ENCODE measurements around the gene PRKCH. TPM values are rescaled to one million over a fixed set of nuclear protein-coding genes. Genes with fewer than 3 reads are reported as not detected.

Gene PRKCH
- total RNA-seq, 1 donor from 2014 or later: 18.4 TPM

DNA sequence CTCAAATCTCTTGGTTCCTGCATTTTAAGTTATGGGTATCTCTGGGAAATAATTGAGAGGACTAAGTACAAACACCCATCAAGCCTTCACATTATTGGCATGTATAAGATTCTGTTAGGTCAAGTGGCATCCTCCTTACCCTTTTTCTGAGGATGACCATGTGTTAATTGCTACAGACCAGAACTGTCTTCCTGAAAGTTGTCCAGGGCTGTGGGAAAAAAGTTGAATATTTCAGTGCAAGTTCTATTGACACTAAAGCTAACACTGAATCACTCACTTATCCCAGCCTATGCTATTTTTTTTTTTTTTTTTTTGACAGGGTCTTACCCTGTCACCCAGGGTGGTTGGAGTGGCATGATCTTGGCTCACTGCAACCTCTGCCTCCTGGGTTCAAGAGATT is 243.8 kb downstream of the PRKCH start:
- TF ChIP-seq, protein P1, sequence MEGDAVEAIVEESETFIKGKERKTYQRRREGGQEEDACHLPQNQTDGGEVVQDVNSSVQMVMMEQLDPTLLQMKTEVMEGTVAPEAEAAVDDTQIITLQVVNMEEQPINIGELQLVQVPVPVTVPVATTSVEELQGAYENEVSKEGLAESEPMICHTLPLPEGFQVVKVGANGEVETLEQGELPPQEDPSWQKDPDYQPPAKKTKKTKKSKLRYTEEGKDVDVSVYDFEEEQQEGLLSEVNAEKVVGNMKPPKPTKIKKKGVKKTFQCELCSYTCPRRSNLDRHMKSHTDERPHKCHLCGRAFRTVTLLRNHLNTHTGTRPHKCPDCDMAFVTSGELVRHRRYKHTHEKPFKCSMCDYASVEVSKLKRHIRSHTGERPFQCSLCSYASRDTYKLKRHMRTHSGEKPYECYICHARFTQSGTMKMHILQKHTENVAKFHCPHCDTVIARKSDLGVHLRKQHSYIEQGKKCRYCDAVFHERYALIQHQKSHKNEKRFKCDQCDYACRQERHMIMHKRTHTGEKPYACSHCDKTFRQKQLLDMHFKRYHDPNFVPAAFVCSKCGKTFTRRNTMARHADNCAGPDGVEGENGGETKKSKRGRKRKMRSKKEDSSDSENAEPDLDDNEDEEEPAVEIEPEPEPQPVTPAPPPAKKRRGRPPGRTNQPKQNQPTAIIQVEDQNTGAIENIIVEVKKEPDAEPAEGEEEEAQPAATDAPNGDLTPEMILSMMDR (IDR thresholded peaks at IDR 0.05; ENCODE audit: borderline replicate concordance): no peak
- DNase-seq: no peak
- intact Hi-C loops (cut with micrococcal nuclease): no loop called here
- Histone ChIP-seq H3K9me3 (replicated peaks) (no peaks in the 10 kb centered on the region), H3K4me1 (peaks cover 70% of the 10 kb centered on the region), H3K27me3 (ENCODE audit: low read depth) (no peaks in the 10 kb centered on the region), H3K4me3 (no peak overlapping the region), H3K27ac (replicated peaks) (no peak overlapping the region), H3K36me3 (no peaks in the 10 kb centered on the region)

DNA sequence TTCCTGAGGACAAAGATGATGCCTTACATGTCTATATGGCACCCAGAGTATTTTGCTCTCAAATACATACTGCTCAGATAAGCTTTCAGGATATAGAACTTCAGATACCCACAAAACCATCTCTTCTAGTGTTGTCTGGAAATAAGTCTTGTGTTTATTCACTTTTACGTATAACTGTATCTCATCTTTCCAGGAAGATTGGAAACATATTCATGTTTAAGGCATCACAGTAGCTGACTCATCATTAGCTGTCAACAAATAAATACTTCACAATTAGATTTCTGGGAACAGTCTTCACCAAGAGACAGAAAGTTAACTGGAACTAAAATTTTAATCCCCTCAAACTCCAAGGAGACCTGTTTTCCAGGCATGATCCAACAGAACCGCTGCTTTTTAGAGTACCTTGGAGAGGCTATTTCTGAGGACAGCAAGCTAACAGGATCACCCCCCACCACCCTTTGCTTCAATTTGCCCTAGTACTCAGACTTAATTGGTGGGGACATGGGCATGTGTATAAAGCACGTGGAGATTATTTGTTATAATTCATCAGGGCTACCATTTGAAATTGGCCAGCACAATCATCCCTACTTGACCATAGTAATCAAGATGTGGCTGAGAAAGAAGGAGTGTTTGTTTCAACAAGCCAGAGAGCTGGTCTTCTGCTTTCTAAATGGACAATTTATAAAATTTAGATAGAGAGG is 244.6 kb downstream of the PRKCH start:
- Histone ChIP-seq H3K36me3 (no peaks in the 10 kb centered on the region), H3K4me3 (no peak overlapping the region), H3K9me3 (replicated peaks) (no peaks in the 10 kb centered on the region), H3K4me1 (peaks cover 70% of the 10 kb centered on the region), H3K27me3 (ENCODE audit: low read depth) (no peaks in the 10 kb centered on the region), H3K27ac (replicated peaks) (peak overlapping the region; percentile 87)
- intact Hi-C loops (cut with micrococcal nuclease): no loop called here
- TF ChIP-seq, protein P1 (IDR thresholded peaks at IDR 0.05; ENCODE audit: borderline replicate concordance): no peak
- DNase-seq: no peak

DNA sequence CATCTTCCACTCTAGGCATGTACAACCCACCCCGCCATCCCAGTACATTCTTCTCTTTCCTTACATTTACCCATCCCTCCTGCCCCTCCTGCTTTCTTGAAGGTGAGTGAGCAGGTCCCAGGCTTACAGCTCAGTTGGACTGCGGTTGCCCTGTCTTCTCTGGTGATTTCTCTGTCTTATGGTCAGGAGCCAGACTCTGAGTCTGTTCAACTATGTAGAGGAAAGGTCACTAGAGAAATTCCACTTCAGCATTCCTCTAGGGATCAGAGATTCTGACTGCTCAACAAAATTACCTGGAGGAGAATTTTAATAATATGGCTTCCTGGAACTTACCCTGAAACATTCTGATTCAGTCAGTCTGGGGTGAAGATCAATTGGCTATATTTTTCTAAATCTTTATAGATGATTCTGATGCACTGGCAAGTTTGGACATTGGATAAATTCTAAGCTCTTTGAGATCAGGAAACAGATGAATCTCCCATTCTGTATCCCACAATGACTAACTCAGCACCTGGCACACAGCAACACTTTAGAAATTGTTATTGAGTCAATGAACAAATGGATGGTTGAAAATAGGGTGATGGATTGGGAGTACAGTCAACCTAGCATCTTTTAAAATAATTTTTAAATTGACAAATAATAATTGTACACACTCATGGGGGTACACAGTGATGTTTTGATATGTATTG is 245.3 kb downstream of the PRKCH start:
- H3K36me3 ChIP-seq: no peaks in the 10 kb centered on the region
- intact Hi-C loops (cut with micrococcal nuclease): no loop called here
- no peak overlapping the region for H3K4me3 ChIP-seq
- TF ChIP-seq, protein P1 (IDR thresholded peaks at IDR 0.05; ENCODE audit: borderline replicate concordance): no peak
- DNase-seq: no peak
- H3K9me3 ChIP-seq (replicated peaks): no peaks in the 10 kb centered on the region
- H3K27me3 ChIP-seq (ENCODE audit: low read depth): no peaks in the 10 kb centered on the region
- H3K4me1 ChIP-seq: peaks cover 70% of the 10 kb centered on the region
- peak overlapping the region; percentile 87 for H3K27ac ChIP-seq (replicated peaks)

DNA sequence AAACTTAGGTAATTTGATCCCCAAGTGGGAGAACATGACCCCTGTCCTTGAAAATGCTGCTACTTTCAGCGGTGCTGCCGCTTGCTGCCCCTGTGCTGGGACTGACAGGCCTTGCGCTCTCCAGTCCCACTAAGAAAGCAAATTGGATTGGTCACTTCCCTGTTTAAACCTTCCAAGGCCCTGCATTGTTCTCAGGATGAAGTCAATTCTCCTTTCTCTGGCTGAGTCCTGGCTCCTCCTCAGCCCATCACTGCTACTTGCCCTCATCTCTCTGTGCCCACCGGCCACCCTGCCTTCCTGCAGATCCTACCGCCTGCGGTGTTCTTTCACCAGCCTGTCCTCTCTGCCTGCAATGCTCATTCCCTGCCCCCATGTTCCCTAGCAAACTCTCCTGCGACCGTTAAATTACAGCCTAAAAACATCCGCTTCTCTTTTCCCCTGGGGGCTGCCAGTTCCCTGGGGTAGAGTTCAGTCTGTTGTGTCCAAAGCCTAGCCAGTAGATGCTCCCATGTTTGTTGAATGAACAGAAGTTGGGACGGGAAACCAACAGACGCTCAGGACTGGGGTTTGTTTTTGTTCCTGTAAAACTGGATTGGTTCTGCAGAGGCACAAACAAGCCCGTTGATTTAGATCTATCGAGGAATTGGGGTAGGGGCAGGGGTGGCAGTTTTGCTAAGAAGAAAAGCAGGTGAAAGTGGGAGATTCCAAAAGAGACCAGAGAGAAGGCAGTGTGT is 246.6 kb downstream of the PRKCH start:
- intact Hi-C loops (cut with micrococcal nuclease): no loop called here
- peak overlapping the region; percentile 54 for H3K4me3 ChIP-seq
- peak overlapping the region; percentile 87 for H3K27ac ChIP-seq (replicated peaks)
- no peaks in the 10 kb centered on the region for H3K9me3 ChIP-seq (replicated peaks)
- no peaks in the 10 kb centered on the region for H3K36me3 ChIP-seq
- TF ChIP-seq, protein P1 (IDR thresholded peaks at IDR 0.05; ENCODE audit: borderline replicate concordance): no peak
- H3K4me1 ChIP-seq: peaks cover 61% of the 10 kb centered on the region
- no peaks in the 10 kb centered on the region for H3K27me3 ChIP-seq (ENCODE audit: low read depth)
- DNase-seq: no peak

DNA sequence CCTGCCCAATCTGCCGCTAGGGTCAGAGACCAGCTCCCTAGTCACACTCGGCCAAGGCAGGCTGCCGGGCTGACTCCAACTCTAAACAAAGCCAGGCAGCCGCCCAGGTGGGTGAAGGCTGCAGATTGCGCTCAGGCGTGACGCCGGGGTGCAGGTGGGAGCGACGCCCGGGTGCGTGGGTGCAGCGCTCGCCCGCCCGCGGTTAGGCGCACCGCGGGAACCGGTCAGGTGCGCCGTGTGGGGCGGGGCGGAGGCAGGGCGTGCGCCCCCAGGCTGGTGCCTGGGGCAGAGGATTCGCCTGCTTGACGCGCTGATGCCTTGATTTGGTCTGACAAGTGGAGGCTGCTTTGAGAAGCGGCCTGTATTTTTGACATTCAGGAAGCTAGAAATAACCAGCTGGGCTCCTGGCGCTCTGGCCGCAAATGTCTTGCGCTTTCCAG is 247.2 kb downstream of the PRKCH start:
- H3K4me1 ChIP-seq: peaks cover 61% of the 10 kb centered on the region
- peak overlapping the region; percentile 87 for H3K27ac ChIP-seq (replicated peaks)

More for the DNA sequence above, 247.2 kb downstream of the PRKCH start:
- intact Hi-C loops (cut with micrococcal nuclease): no loop called here
- Histone ChIP-seq H3K36me3 (no peaks in the 10 kb centered on the region), H3K4me3 (peak overlapping the region; percentile 54), H3K9me3 (replicated peaks) (no peaks in the 10 kb centered on the region), H3K27me3 (ENCODE audit: low read depth) (no peaks in the 10 kb centered on the region)
- TF ChIP-seq, protein P1 (IDR thresholded peaks at IDR 0.05; ENCODE audit: borderline replicate concordance): peak; percentile 33
- DNase-seq: peak; percentile 39

All from left ventricle myocardium inferior (tissue), 1 donor.